A549 (cell line): ENCODE measurements around the gene CMIP. TPM values are rescaled to one million over a fixed set of nuclear protein-coding genes. Genes with fewer than 3 reads are reported as not detected.

ENCODE experiments used
- ATAC-seq, 2 experiments: fragments of 200-7000 bp in 1 of 2; fragments of >200 bp in 1 of 2; cut with Nextera tagmentation in 1 of 2; cut with Tn5 transposase in 1 of 2; 3 replicates each; pipeline versions ENCODE4 v1.8.0 to v1.9.1; 2018 to 2020; ENCODE audit warnings: mild to moderate bottlenecking in 1 of 2, moderate library complexity in 1 of 2
- CTCF ChIA-PET: fragments of 300-600 bp; sonication (Branson Sonifier 250); formaldehyde crosslinking; extraction: SDS; loops from one replicate; lab custom pipeline; 2021; ENCODE audit warnings: antibody characterized with exemption, inconsistent platforms; lab: Yijun Ruan, JAX
- POLR2A ChIA-PET: fragments of 350-600 bp; formaldehyde crosslinking; extraction: SDS; loops from one replicate; lab custom pipeline; 2021; ENCODE audit warnings: antibody characterized with exemption, inconsistent platforms; lab: Yijun Ruan, JAX
- DNase-seq, 2 experiments: peaks; one replicate each; pipeline versions ENCODE4 v3.0.0 to v3.0.0-alpha.2; 2011 to 2016; ENCODE audit warnings: low read depth in 1 of 2, low spot score in 1 of 2
- FAIRE-seq: peaks from 2 replicates; lab custom pipeline; 2011; peaks lifted over from hg19 to GRCh38; lab: Jason Lieb, UNC
- H3K27ac ChIP-seq, 2 experiments: fragments of >200 bp; sonication (Bioruptor Twin); formaldehyde crosslinking; 3 replicates each; pipeline ENCODE4 v1.5.1; 2016 to 2017
- H3K4me1 ChIP-seq: fragments of >200 bp; sonication (Bioruptor Twin); formaldehyde crosslinking; 3 replicates; pipeline ENCODE4 v1.6.1; 2016
- H3K4me2 ChIP-seq: fragments of >200 bp; sonication (Bioruptor Twin); formaldehyde crosslinking; 3 replicates; pipeline ENCODE4 v1.6.1; 2016
- H3K4me3 ChIP-seq: fragments of >200 bp; sonication (Bioruptor Twin); formaldehyde crosslinking; 3 replicates; pipeline ENCODE4 v1.5.1; 2016
- H3K9me3 ChIP-seq: fragments of >200 bp; sonication (Bioruptor Twin); formaldehyde crosslinking; 3 replicates; pipeline ENCODE4 v1.6.1; 2016
- BHLHE40 ChIP-seq: IDR thresholded peaks from 2 replicates; pipeline ENCODE4 v1.6.1; 2012; ENCODE audit warnings: low read depth, low read length, inconsistent platforms
- CBX8 ChIP-seq: fragments of 200-600 bp; sonication (generic); IDR thresholded peaks from 2 replicates; pipeline ENCODE4 v1.6.1; 2016
- EHMT2 ChIP-seq: fragments of 200-600 bp; sonication (generic); IDR thresholded peaks from 2 replicates; pipeline ENCODE4 v1.6.1; 2016; ENCODE audit warnings: antibody characterized with exemption, low read depth, mild to moderate bottlenecking, moderate library complexity
- FOSB ChIP-seq: fragments of 250-450 bp; sonication (Bioruptor Pico); IDR thresholded peaks from 2 replicates; pipeline ENCODE4 v1.5.0; 2020; ENCODE audit warnings: mild to moderate bottlenecking, moderate library complexity
- FOXS1 ChIP-seq: fragments of 250-450 bp; sonication (Bioruptor Pico); IDR thresholded peaks from 2 replicates; pipeline ENCODE4 v1.5.0; 2020; ENCODE audit warnings: mild to moderate bottlenecking, moderate library complexity
- HEYL ChIP-seq: fragments of 250-450 bp; sonication (Bioruptor Pico); IDR thresholded peaks from 2 replicates; pipeline ENCODE4 v1.8.0; 2021; ENCODE audit warnings: mild to moderate bottlenecking, moderate library complexity
- KDM1A ChIP-seq: fragments of 200-600 bp; sonication (generic); IDR thresholded peaks from 2 replicates; pipeline ENCODE4 v1.6.1; 2016; ENCODE audit warnings: low read depth, mild to moderate bottlenecking
- MYC ChIP-seq: IDR thresholded peaks from 2 replicates; pipeline ENCODE4 v1.6.1; 2012; ENCODE audit warnings: mild to moderate bottlenecking, inconsistent platforms, low read length, improper control_type of control experiment, borderline replicate concordance
- NFE2L2 ChIP-seq: fragments of 150-350 bp; conservative IDR thresholded peaks from 2 replicates; pipeline ENCODE4 v1.6.1; 2014; ENCODE audit warnings: low read length
- NPAS2 ChIP-seq: fragments of 250-450 bp; sonication (Bioruptor Pico); IDR thresholded peaks from 2 replicates; pipeline ENCODE4 v1.8.0; 2022; ENCODE audit warnings: mild to moderate bottlenecking, moderate library complexity, borderline replicate concordance
- NR3C1 ChIP-seq: fragments of >200 bp; sonication (Bioruptor Twin); formaldehyde crosslinking; IDR thresholded peaks from 3 replicates; pipeline ENCODE4 v1.6.1; 2017
- PHF8 ChIP-seq: fragments of 200-600 bp; sonication (generic); IDR thresholded peaks from 2 replicates; pipeline ENCODE4 v1.6.1; 2016; ENCODE audit warnings: low read depth, mild to moderate bottlenecking, antibody characterized with exemption, moderate library complexity, borderline replicate concordance
- POLR2AphosphoS2 ChIP-seq: conservative IDR thresholded peaks from 2 replicates; pipeline ENCODE4 v1.6.1; 2012; ENCODE audit warnings: low read length, improper control_type of control experiment, inconsistent platforms
- RAD21 ChIP-seq, 2 experiments: fragments of >200 bp in 1 of 2; sonication (Bioruptor Twin) in 1 of 2; formaldehyde crosslinking in 1 of 2; IDR thresholded peaks in 1 of 2; conservative IDR thresholded peaks in 1 of 2; 2 replicates in 1 of 2; 3 replicates in 1 of 2; pipeline ENCODE4 v1.6.1; 2012 to 2018; ENCODE audit warnings: inconsistent platforms in 1 of 2
- RARB ChIP-seq: fragments of 250-450 bp; sonication (Bioruptor Pico); IDR thresholded peaks from 2 replicates; pipeline ENCODE4 v1.8.0; 2021; ENCODE audit warnings: mild to moderate bottlenecking, moderate library complexity
- RCOR1 ChIP-seq: fragments of 150-350 bp; IDR thresholded peaks from 2 replicates; pipeline ENCODE4 v1.6.1; 2014; ENCODE audit warnings: antibody characterized with exemption, low read length, low read depth
- RFX5 ChIP-seq: fragments of 450-650 bp; IDR thresholded peaks from 2 replicates; pipeline ENCODE4 v1.7.1; 2014; ENCODE audit warnings: antibody characterized with exemption, mild to moderate bottlenecking, moderate library complexity
- SMC3 ChIP-seq: fragments of >200 bp; sonication (Bioruptor Twin); formaldehyde crosslinking; IDR thresholded peaks from 3 replicates; pipeline ENCODE4 v1.6.1; 2018; ENCODE audit warnings: inconsistent platforms
- SREBF2 ChIP-seq: fragments of 450-650 bp; IDR thresholded peaks from 2 replicates; pipeline ENCODE4 v1.6.1; 2014; ENCODE audit warnings: mild to moderate bottlenecking, moderate library complexity
- TP53 ChIP-seq: fragments of 250-450 bp; sonication (Bioruptor Pico); IDR thresholded peaks from 2 replicates; pipeline ENCODE4 v1.5.0; 2021; ENCODE audit warnings: mild to moderate bottlenecking, moderate library complexity
- ZC3H11A ChIP-seq: fragments of 450-650 bp; IDR thresholded peaks from 2 replicates; pipeline ENCODE4 v1.6.1; 2014; ENCODE audit warnings: antibody characterized with exemption, mild to moderate bottlenecking
- ZFP36 ChIP-seq: fragments of 450-650 bp; IDR thresholded peaks from 2 replicates; pipeline ENCODE4 v1.6.1; 2014; ENCODE audit warnings: borderline replicate concordance; ENCODE audit not compliant: partially characterized antibody
- WGBS: methylation state at CpG from one replicate; pipeline ENCODE4 v1.1.6; 2017; ENCODE audit errors: missing lambda C conversion rate; 5-methylcytosine and 5-hydroxymethylcytosine counted together
- polyA plus RNA-seq, 4 experiments: library from polyadenylated mRNA; depleted of rRNA in 3 of 4; stranded (reverse); fragments of >200 nt; fragmentation: RNase III in 1 of 4; extraction: RNeasy Plus Mini Kit Qiagen cat#74134 plus additional on column Dnase treatment in 1 of 4; gene quantifications; 2 replicates in 3 of 4; 3 replicates in 1 of 4; pipeline ENCODE4 v1.2.3, GENCODE V29; 2011 to 2017
- TF ChIP-seq, protein P1 (sequence below): IDR thresholded peaks from 2 replicates; pipeline ENCODE4 v1.6.1; 2012; ENCODE audit warnings: low read depth, borderline replicate concordance
- TF ChIP-seq, protein P2 (sequence below): fragments of 450-650 bp; IDR thresholded peaks from 2 replicates; pipeline ENCODE4 v1.6.1; 2014; ENCODE audit warnings: antibody characterized with exemption
- TF ChIP-seq, protein P3 (sequence below): fragments of 250-450 bp; sonication (Bioruptor Pico); IDR thresholded peaks from 2 replicates; pipeline ENCODE4 v1.5.0; 2020; ENCODE audit warnings: low read depth, mild to moderate bottlenecking, moderate library complexity
- TF ChIP-seq, protein P4 (sequence below): fragments of 250-450 bp; sonication (Bioruptor Pico); IDR thresholded peaks from 2 replicates; pipeline ENCODE4 v1.5.0; 2021; ENCODE audit warnings: mild to moderate bottlenecking, moderate library complexity, borderline replicate concordance
- TF ChIP-seq, protein P5 (sequence below): IDR thresholded peaks from 2 replicates; pipeline ENCODE4 v1.6.1; 2012

Gene CMIP
- polyA plus RNA-seq, 2 of the 4 experiments (the other 2 are of a cell fraction): 21.6 to 125 TPM

DNA sequence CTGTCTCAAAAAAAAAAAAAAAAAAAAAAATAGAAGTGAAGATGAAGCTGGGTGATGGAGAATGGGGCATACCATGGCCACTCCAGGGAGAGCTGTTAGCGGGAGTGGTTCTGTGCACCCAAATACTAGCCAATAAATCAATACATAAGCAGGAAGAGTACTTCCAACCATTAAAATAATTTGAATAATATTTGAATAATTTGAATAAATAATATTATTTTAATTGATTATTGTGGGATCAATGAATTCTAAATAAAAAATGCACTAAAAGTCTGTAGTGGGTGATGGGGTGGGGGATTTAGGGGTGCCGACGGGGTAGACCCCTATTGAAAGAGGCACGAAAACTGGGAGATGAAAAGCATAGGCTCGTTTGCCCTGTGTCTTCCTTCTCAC is 41.4 kb upstream of the CMIP start:
- peak overlapping the region; percentile 67 for H3K4me2 ChIP-seq
- peak overlapping the region; percentile 97 to 100 for H3K27ac ChIP-seq
- POLR2A ChIA-PET: interaction anchor here (0.6 to 1.2 kb wide), 2 partner anchors 25 to 327 kb away, joined by 3 to 5 read pairs; no protein-coding TSS in a partner anchor
- H3K9me3 ChIP-seq: peaks cover 18% of the 10 kb centered on the region
- ATAC-seq: no peak
- no peak for DNase-seq
- H3K4me3 ChIP-seq: no peak overlapping the region
- TF ChIP-seq, protein P1, sequence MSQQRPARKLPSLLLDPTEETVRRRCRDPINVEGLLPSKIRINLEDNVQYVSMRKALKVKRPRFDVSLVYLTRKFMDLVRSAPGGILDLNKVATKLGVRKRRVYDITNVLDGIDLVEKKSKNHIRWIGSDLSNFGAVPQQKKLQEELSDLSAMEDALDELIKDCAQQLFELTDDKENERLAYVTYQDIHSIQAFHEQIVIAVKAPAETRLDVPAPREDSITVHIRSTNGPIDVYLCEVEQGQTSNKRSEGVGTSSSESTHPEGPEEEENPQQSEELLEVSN: no peak
- TF ChIP-seq FOXS1 (CRISPR knock-in tag) (no peak), RCOR1 (no peak), ZFP36 (no peak), PHF8 (no peak), CBX8 (no peak)
- TF ChIP-seq, protein P2, sequence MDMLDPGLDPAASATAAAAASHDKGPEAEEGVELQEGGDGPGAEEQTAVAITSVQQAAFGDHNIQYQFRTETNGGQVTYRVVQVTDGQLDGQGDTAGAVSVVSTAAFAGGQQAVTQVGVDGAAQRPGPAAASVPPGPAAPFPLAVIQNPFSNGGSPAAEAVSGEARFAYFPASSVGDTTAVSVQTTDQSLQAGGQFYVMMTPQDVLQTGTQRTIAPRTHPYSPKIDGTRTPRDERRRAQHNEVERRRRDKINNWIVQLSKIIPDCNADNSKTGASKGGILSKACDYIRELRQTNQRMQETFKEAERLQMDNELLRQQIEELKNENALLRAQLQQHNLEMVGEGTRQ: no peak
- TF ChIP-seq, protein P3, sequence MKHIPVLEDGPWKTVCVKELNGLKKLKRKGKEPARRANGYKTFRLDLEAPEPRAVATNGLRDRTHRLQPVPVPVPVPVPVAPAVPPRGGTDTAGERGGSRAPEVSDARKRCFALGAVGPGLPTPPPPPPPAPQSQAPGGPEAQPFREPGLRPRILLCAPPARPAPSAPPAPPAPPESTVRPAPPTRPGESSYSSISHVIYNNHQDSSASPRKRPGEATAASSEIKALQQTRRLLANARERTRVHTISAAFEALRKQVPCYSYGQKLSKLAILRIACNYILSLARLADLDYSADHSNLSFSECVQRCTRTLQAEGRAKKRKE (CRISPR knock-in tag): no peak
- CTCF ChIA-PET: interaction anchor here (0.6 to 4.3 kb wide), 39 partner anchors 10 to 337 kb away, joined by 3 to 34 read pairs (median 4); no protein-coding TSS in a partner anchor
- WGBS: 20% methylated on average over 5 of the region's 5 CpGs
- peaks cover 74% of the 10 kb centered on the region for H3K4me1 ChIP-seq
- FAIRE-seq: no peak

DNA sequence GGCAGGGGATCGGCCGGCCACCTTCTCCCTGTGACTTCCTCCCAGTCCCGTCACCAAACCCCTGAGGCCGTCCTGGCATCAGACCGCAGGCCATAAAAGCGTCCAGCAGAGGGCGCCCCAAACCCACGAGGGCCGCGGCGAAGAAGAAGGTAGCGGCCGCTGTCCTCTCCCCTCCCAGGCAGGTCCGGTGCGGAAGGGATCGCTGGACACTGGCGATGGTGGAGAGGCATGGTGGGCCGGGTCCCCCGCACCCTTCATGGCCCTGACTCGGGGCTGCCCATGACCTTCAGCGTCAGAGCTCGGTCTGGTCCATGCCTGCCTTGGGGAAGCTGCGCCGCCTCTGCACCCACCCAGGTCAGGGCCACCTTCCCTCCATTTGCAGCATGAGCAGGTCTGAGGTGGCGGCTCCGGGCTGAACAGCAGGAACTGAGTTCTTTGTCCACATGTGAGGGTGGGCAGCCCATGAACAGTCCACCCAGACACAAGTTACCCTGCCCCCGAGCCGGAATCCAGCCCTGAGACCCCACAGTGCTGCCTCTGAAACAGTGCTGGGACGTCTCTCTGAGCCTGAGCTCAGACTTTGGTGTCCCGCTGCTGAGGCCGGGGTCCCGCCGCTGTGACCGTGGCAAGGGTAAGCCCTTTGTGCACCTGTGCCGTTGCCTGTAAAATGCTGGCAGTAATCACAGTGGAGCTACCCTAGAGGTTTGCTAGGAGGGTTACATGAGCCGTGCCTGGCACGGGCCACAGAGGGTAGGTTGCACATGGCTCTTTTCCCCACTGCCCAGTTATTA is 40.8 kb upstream of the CMIP start:
- Histone ChIP-seq H3K9me3 (peaks cover 17% of the 10 kb centered on the region), H3K27ac (peak overlapping the region; percentile 97 to 100), H3K4me2 (peak overlapping the region; percentile 67), H3K4me1 (peaks cover 77% of the 10 kb centered on the region), H3K4me3 (no peak overlapping the region)
- peak; percentile 71 to 74 for ATAC-seq
- peak; percentile 92 for DNase-seq
- WGBS: 29% methylated on average over 28 of the region's 37 CpGs
- POLR2A ChIA-PET: interaction anchor here (0.6 to 1.2 kb wide), 2 partner anchors 25 to 327 kb away, joined by 3 to 5 read pairs; no protein-coding TSS in a partner anchor
- CTCF ChIA-PET: interaction anchor here (0.6 to 4.3 kb wide), 60 partner anchors 9 to 336 kb away, joined by 3 to 34 read pairs (median 4); no protein-coding TSS in a partner anchor
- no peak for FAIRE-seq
- no peak for TF ChIP-seq EHMT2
- TF ChIP-seq MYC: no peak; the same call in 1 of the 2 replicates
- no peak for TF ChIP-seq POLR2AphosphoS2
- TF ChIP-seq, protein P4, sequence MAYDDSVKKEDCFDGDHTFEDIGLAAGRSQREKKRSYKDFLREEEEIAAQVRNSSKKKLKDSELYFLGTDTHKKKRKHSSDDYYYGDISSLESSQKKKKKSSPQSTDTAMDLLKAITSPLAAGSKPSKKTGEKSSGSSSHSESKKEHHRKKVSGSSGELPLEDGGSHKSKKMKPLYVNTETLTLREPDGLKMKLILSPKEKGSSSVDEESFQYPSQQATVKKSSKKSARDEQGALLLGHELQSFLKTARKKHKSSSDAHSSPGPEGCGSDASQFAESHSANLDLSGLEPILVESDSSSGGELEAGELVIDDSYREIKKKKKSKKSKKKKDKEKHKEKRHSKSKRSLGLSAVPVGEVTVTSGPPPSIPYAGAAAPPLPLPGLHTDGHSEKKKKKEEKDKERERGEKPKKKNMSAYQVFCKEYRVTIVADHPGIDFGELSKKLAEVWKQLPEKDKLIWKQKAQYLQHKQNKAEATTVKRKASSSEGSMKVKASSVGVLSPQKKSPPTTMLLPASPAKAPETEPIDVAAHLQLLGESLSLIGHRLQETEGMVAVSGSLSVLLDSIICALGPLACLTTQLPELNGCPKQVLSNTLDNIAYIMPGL: 0 out of 2 replicates have a peak, but pooled peaks have one; percentile 45
- TF ChIP-seq RARB (CRISPR knock-in tag): peak; percentile 66; the same call in 1 of the 2 replicates
- no peak for TF ChIP-seq ZC3H11A
- TF ChIP-seq BHLHE40: no peak
- no peak for TF ChIP-seq NFE2L2
- TF ChIP-seq, protein P1: peak; percentile 56; the same call in 1 of the 2 replicates
- peak; percentile 95 for TF ChIP-seq SMC3
- TF ChIP-seq RCOR1: no peak
- no peak for TF ChIP-seq SREBF2
- no peak for TF ChIP-seq NR3C1
- TF ChIP-seq TP53: peak; percentile 86; the same call in 1 of the 2 replicates
- TF ChIP-seq RAD21 (conservative IDR thresholded peaks at IDR 0.05 in 1 of 2, IDR thresholded peaks at IDR 0.05 in 1 of 2): peak; percentile 99
- peak; percentile 6; the same call in 1 of the 2 replicates for TF ChIP-seq NPAS2
- no peak for TF ChIP-seq KDM1A
- no peak for TF ChIP-seq ZFP36
- TF ChIP-seq, protein P2: no peak
- TF ChIP-seq HEYL (CRISPR knock-in tag): peak; percentile 89
- TF ChIP-seq RFX5: no peak
- TF ChIP-seq FOSB (CRISPR knock-in tag): peak; percentile 2; the same call in 1 of the 2 replicates
- TF ChIP-seq FOXS1 (CRISPR knock-in tag): peak; percentile 85; the same call in 1 of the 2 replicates
- TF ChIP-seq, protein P5, sequence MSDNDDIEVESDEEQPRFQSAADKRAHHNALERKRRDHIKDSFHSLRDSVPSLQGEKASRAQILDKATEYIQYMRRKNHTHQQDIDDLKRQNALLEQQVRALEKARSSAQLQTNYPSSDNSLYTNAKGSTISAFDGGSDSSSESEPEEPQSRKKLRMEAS: peak; percentile 78
